Testis (tissue), 3 donors: ENCODE measurements around the gene CAMTA1. TPM values are rescaled to one million over a fixed set of nuclear protein-coding genes. Genes with fewer than 3 reads are reported as not detected.
"Not testable (repeated sequence)": the region's sequence is repeated elsewhere in the genome, so short reads cannot be mapped to it uniquely, and the experiment has no call there.

ENCODE experiments used
- DNase-seq: peaks from one replicate; pipeline ENCODE4 v3.0.0-alpha.2; 2019
- H3K27ac ChIP-seq, 2 donors: fragments of 200-600 bp; sonication (generic); one replicate each; pipeline ENCODE4 v1.5.1; 2019
- H3K27me3 ChIP-seq: fragments of 200-600 bp; sonication (generic); one replicate; pipeline ENCODE4 v1.5.1; 2019
- H3K36me3 ChIP-seq: fragments of 200-600 bp; sonication (generic); one replicate; pipeline ENCODE4 v1.5.1; 2017; ENCODE audit warnings: low read depth; ENCODE audit errors: missing control alignments
- H3K4me1 ChIP-seq: fragments of 200-600 bp; sonication (generic); one replicate; pipeline ENCODE4 v1.5.1; 2019
- H3K4me3 ChIP-seq, 2 donors: fragments of 200-600 bp; sonication (generic); one replicate each; pipeline ENCODE4 v1.5.1; 2017 to 2019
- H3K9me3 ChIP-seq: fragments of 200-600 bp; sonication (generic); one replicate; pipeline ENCODE4 v1.5.1; 2017
- CTCF ChIP-seq, 3 experiments: fragments of 450-650 bp in 2 of 3; fragments of 200-600 bp in 1 of 3; sonication (generic) in 1 of 3; IDR thresholded peaks; one replicate each; pipeline ENCODE4 v1.5.1; 2016 to 2019; ENCODE audit warnings: antibody characterized with exemption in 3 of 3, mild to moderate bottlenecking in 2 of 3, moderate library complexity in 1 of 3
- POLR2A ChIP-seq: fragments of 450-650 bp; IDR thresholded peaks from one replicate; pipeline ENCODE4 v1.6.1; 2017; ENCODE audit warnings: antibody characterized with exemption, mild to moderate bottlenecking, moderate library complexity
- WGBS, 2 donors: methylation state at CpG; one replicate each; pipeline ENCODE4 v1.1.5; 2018; 5-methylcytosine and 5-hydroxymethylcytosine counted together
- intact Hi-C: fragments of 100-400 bp; cut with DNase I; formaldehyde crosslinking; loops from one replicate; pipeline ENCODE4 v1.15.1; 2023; ENCODE audit warnings: low total_unique reads
- polyA plus RNA-seq: library from polyadenylated mRNA; stranded (reverse); fragments of 350-450 nt; fragmentation: Illumina TruSeq; extraction: RNeasy Lipid Tissue Mini Kit (QIAGEN cat#74804); gene quantifications from one replicate; pipeline ENCODE4 v1.2.3, GENCODE V29; 2014; ENCODE audit warnings: low read depth, low replicate concordance; ENCODE audit not compliant: insufficient read depth
- total RNA-seq, 2 donors: library from RNA; depleted of rRNA; stranded (reverse); fragments of >200 nt; gene quantifications; one replicate each; pipeline ENCODE4 v1.2.3, GENCODE V29; 2016

Gene CAMTA1
- total and polyA plus RNA-seq, 3 donors from 2014 or later, result 116 to 158 (median 119) TPM

DNA sequence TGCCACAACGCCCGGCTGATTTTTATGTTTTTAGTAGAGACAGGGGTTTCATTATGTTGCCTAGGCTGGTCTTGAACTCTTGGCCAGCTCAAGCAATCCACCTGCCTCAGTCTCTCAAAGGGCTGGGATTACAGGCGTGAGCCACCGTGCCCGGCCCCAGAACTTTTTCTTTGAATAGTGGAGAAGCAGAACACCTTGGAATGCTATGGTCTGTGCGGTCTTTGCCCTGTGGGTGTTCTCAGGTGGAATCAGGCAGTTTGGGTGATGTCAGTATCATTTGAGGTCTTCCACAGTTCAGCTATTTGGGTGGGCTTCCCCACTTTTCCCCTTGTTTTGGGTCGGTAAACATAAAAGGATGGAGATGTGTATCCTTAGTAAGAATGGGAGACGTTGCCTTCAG is 17.6 kb downstream of the CAMTA1 start:
- Histone ChIP-seq H3K4me1 (peaks cover 26% of the 10 kb centered on the region), H3K9me3 (no peaks in the 10 kb centered on the region), H3K27me3 (no peaks in the 10 kb centered on the region), H3K36me3 (no peaks in the 10 kb centered on the region), H3K4me3 (no peak overlapping the region), H3K27ac (no peak overlapping the region)
- intact Hi-C loops, result no loop called here
- TF ChIP-seq POLR2A, result no peak
- 86 to 90% methylated on average over 8 of the region's 8 CpGs for WGBS, 2 donors
- no peak for DNase-seq

DNA sequence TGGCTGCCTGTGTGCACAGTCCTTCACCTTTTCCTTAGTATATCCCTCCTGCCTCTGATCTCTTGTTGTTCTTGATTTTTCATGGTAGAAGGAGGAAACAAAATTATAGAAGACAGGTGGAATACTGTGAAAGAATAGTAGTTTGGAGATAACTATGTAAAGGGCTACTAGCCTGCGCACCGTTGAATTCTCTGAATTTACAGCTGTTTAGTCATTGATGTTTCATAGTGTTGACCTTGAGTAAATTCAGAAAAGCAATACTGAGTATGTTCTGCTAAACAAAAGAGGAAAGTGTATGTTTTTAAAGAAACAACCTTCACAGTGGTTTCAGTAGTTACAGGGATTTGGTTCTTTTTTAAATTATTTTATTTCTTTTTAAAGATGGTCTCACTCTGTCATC is 18.1 kb downstream of the CAMTA1 start:
- Histone ChIP-seq H3K4me1 (peaks cover 26% of the 10 kb centered on the region), H3K36me3 (no peaks in the 10 kb centered on the region)
- WGBS, 2 donors, result 45 to 63% methylated on average over 2 of the region's 2 CpGs

DNA sequence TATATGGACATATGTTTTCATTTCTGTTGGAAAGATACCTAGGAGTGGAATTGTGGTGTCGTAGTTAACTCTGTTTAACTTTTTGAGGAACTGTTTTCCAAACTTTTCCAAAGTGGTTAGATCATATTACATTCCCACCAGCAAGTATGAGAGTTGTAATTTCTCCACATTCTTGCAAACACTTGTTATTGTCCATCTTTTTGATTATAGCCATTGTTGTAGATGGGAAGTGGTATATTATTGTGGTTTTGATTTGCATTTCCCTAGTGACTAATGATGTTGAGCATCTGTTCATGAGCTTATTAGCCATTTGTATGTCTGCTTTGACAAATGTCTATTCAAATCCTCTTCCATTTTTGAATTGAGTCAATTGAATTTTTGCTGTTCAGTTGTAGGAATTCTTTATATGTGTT is 19.8 kb downstream of the CAMTA1 start:
- no peaks in the 10 kb centered on the region for H3K36me3 ChIP-seq
- no peak overlapping the region for H3K4me3 ChIP-seq
- H3K27ac ChIP-seq, result no peak overlapping the region
- 91 to 96% methylated on average over 1 of the region's 1 CpG for WGBS, 2 donors
- peaks cover 26% of the 10 kb centered on the region for H3K4me1 ChIP-seq
- DNase-seq, result no peak
- intact Hi-C loops, result no loop called here
- no peak for TF ChIP-seq POLR2A
- TF ChIP-seq CTCF (IDR thresholded peaks at IDR 0.05), result no peak
- no peaks in the 10 kb centered on the region for H3K9me3 ChIP-seq
- no peaks in the 10 kb centered on the region for H3K27me3 ChIP-seq

More for the DNA sequence above, 18.1 kb downstream of the CAMTA1 start:
- DNase-seq, result no peak
- TF ChIP-seq POLR2A, result no peak
- Histone ChIP-seq H3K27me3 (no peaks in the 10 kb centered on the region), H3K9me3 (no peaks in the 10 kb centered on the region), H3K27ac (no peak overlapping the region), H3K4me3 (no peak overlapping the region)
- intact Hi-C loops, result no loop called here

GRCh38 chr1:6807782-6808181 is 22.5 kb downstream of the CAMTA1 start:
- no peak for TF ChIP-seq POLR2A
- TF ChIP-seq CTCF (IDR thresholded peaks at IDR 0.05), result no peak
- WGBS, 2 donors, result 73 to 74% methylated on average over 3 of the region's 3 CpGs
- intact Hi-C loops, result no loop called here
- Histone ChIP-seq H3K9me3 (no peaks in the 10 kb centered on the region), H3K4me1 (peaks cover 8% of the 10 kb centered on the region), H3K27me3 (no peaks in the 10 kb centered on the region), H3K36me3 (no peaks in the 10 kb centered on the region), H3K4me3 (no peak overlapping the region), H3K27ac (no peak overlapping the region)
- DNase-seq, result no peak

DNA sequence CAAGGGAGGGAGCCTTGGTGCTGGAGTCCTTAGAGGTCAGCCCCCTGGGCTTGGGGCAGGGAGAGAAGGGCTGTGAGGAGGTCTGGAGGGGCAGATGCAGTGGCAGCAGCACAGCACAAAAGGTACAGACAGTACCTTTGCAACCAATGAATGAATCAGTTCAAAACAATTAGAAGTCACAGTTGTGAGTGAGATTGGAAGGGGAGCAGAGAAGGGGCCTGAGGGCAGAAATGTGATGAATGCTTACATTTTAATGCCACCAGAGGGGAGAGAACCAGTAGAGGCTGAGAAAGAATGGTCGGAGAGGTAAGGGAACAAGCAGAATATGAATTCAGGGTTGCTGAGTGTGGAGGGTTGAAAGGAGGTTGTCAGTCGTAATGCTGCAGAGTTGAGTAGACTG is 24.2 kb downstream of the CAMTA1 start:
- TF ChIP-seq CTCF (IDR thresholded peaks at IDR 0.05), result no peak
- TF ChIP-seq POLR2A, result no peak
- no peaks in the 10 kb centered on the region for H3K9me3 ChIP-seq
- no peak for DNase-seq
- no peak overlapping the region for H3K4me3 ChIP-seq
- intact Hi-C loops, result no loop called here
- no peak overlapping the region for H3K27ac ChIP-seq
- WGBS, 2 donors, result 88 to 90% methylated on average over 2 of the region's 2 CpGs
- H3K27me3 ChIP-seq, result no peaks in the 10 kb centered on the region
- peaks cover 6% of the 10 kb centered on the region for H3K4me1 ChIP-seq
- H3K36me3 ChIP-seq, result no peaks in the 10 kb centered on the region

DNA sequence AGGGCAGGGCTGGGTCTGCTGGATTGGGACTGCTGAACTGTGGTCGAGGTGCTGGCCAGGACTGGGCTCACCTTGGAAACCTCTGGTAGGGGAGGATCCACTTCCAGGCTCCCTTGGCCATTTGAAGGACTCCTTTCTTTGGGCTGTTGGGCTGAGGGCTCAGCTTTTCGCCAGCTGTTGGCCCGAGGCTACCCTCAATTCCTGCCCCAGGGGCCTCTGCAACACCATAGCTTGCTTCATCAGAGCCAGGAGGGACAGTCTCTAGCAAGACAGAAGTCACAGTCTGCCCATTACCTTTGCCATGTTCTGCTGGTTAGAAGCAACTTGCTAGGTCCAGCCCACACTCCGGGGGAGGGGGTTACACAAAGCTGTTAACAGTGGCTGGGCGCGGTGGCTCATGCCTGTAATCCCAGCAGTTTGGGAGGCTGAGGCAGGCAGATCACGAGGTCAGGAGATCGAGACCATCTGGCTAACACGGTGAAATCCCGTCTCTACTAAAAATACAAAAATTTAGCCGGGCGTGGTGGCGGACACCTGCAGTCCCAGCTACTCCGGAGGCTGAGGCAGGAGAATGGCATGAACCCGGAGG is 25.0 kb downstream of the CAMTA1 start:
- WGBS, 2 donors, result 92 to 95% methylated on average over 14 to 15 of the region's 15 CpGs
- intact Hi-C loops, H3K4me1 ChIP-seq, H3K27me3 ChIP-seq, H3K27ac ChIP-seq, H3K9me3 ChIP-seq, H3K36me3 ChIP-seq, DNase-seq, H3K4me3 ChIP-seq: not testable (repeated sequence)
